Transverse colon (tissue), 4 donors: ENCODE results near the gene PRKCH. TPM values are rescaled to one million over a fixed set of nuclear protein-coding genes. Genes with fewer than 3 reads are reported as not detected.

Experiments used
- DNase-seq: peaks from one replicate; pipeline ENCODE4 v3.0.0-alpha.2; 2019
- H3K27ac ChIP-seq, 4 donors: fragments of 200-600 bp; sonication (generic); 2 replicates each; pipeline ENCODE4 v1.5.1; 2016 to 2018; ENCODE audit warnings: inconsistent platforms in 4 of 4
- H3K27me3 ChIP-seq: fragments of 200-600 bp; sonication (generic); 2 replicates; pipeline ENCODE4 v1.5.1; 2017; ENCODE audit warnings: inconsistent platforms
- H3K36me3 ChIP-seq, 4 donors: fragments of 200-600 bp; sonication (generic); 2 replicates each; pipeline ENCODE4 v1.5.1; 2017 to 2019; ENCODE audit warnings: inconsistent platforms in 4 of 4
- H3K4me1 ChIP-seq, 4 donors: fragments of 200-600 bp; sonication (generic); 2 replicates each; pipeline ENCODE4 v1.5.1; 2017 to 2020; ENCODE audit warnings: inconsistent platforms in 4 of 4
- H3K4me3 ChIP-seq, 4 donors: fragments of 200-600 bp; sonication (generic); 1 replicate in 1 of 4; 2 replicates in 3 of 4; pipeline versions ENCODE4 v1.5.1 to v1.6.1; 2017 to 2019; ENCODE audit warnings: inconsistent platforms in 4 of 4
- H3K9me3 ChIP-seq, 2 donors: fragments of 200-600 bp; sonication (generic); 2 replicates each; pipeline ENCODE4 v1.5.1; 2017 to 2019; ENCODE audit warnings: inconsistent platforms in 2 of 2
- CTCF ChIP-seq, 5 experiments: fragments of 200-600 bp in 3 of 5; fragments of 450-650 bp in 2 of 5; sonication (generic) in 3 of 5; IDR thresholded peaks; 1 replicate in 2 of 5; 2 replicates in 3 of 5; pipeline ENCODE4 v1.5.1; 2016 to 2017; ENCODE audit warnings: antibody characterized with exemption in 5 of 5, inconsistent platforms in 3 of 5, mild to moderate bottlenecking in 2 of 5, moderate library complexity in 1 of 5
- EP300 ChIP-seq: sonication (generic); formaldehyde crosslinking; IDR thresholded peaks from one replicate; pipeline ENCODE4 v1.6.1; 2017; ENCODE audit warnings: antibody characterized with exemption, low read depth
- POLR2A ChIP-seq: fragments of 450-650 bp; IDR thresholded peaks from one replicate; pipeline ENCODE4 v1.6.1; 2016; ENCODE audit warnings: antibody characterized with exemption, mild to moderate bottlenecking, moderate library complexity
- POLR2AphosphoS5 ChIP-seq, 3 donors: sonication (generic); formaldehyde crosslinking; IDR thresholded peaks; one replicate each; pipeline ENCODE4 v1.6.1; 2016; ENCODE audit warnings: antibody characterized with exemption in 3 of 3
- WGBS, 2 donors: methylation state at CpG; one replicate each; pipeline ENCODE4 v1.1.5; 2018; ENCODE audit warnings: low coverage in 1 of 2; 5-methylcytosine and 5-hydroxymethylcytosine counted together
- in situ Hi-C, 4 donors: fragments of 200-750 bp; cut with MboI; loops; one replicate each; pipeline versions ENCODE4 v1.15.0 to v1.15.1; 2017; ENCODE audit warnings: low sequenced_read_pairs in 3 of 4, low pct_ligation_motif_present in 1 of 4, low pct_unique_long_range_greater_than_20kb in 1 of 4
- intact Hi-C: fragments of 100-400 bp; cut with DNase I; formaldehyde crosslinking; loops from one replicate; pipeline ENCODE4 v1.15.1; 2023; ENCODE audit warnings: low total_unique reads
- total RNA-seq, 4 donors: library from RNA; depleted of rRNA; stranded (reverse); fragments of >200 nt; gene quantifications; one replicate each; pipeline ENCODE4 v1.1.0, GENCODE V29; 2016

Gene PRKCH
- total RNA-seq, 4 donors from 2014 or later: 12.4 to 38.9 (median 27.0) TPM

GRCh38 chr14:61454545-61454944, 133.2 kb downstream of the PRKCH start:
- intact Hi-C loops (loop anchor here (10.0 kb wide), 1 partner anchor 670 kb away; no protein-coding TSS in a partner anchor), in situ Hi-C loops (loop anchor here in 3 of 4 donors (5.0 to 25.0 kb wide), 5 partner anchors 160 to 670 kb away; no protein-coding TSS in a partner anchor)
- Histone ChIP-seq H3K9me3 (no peaks in the 10 kb centered on the region), H3K27me3 (no peaks in the 10 kb centered on the region), H3K4me3 (no peak overlapping the region), H3K4me1 (no peaks in the 10 kb centered on the region), H3K36me3 (no peaks in the 10 kb centered on the region), H3K27ac (no peak overlapping the region)
- WGBS, 2 donors: 64% methylated on average over 4 of the region's 4 CpGs; no CpG with 5 or more reads in 1 of the 2 donors
- DNase-seq: no peak
- TF ChIP-seq EP300: no peak
- TF ChIP-seq POLR2A: no peak
- no peak for TF ChIP-seq CTCF (IDR thresholded peaks at IDR 0.05)
- TF ChIP-seq POLR2AphosphoS5 (IDR thresholded peaks at IDR 0.05): no peak

GRCh38 chr14:61455351-61455750, 134.0 kb downstream of the PRKCH start:
- Histone ChIP-seq H3K4me1 (no peaks in the 10 kb centered on the region), H3K4me3 (no peak overlapping the region), H3K27me3 (no peaks in the 10 kb centered on the region), H3K9me3 (no peaks in the 10 kb centered on the region), H3K27ac (no peak overlapping the region), H3K36me3 (no peaks in the 10 kb centered on the region)
- 96 to 98% methylated on average over 6 of the region's 6 CpGs for WGBS, 2 donors
- in situ Hi-C loops (loop anchor here (5.0 to 25.0 kb wide), 5 partner anchors 161 to 669 kb away; no protein-coding TSS in a partner anchor), intact Hi-C loops (loop anchor here (10.0 kb wide), 1 partner anchor 669 kb away; no protein-coding TSS in a partner anchor)
- DNase-seq: no peak
- TF ChIP-seq POLR2AphosphoS5 (IDR thresholded peaks at IDR 0.05): no peak
- no peak for TF ChIP-seq EP300

GRCh38 chr14:61456720-61457119, 135.3 kb downstream of the PRKCH start:
- no peak for TF ChIP-seq POLR2AphosphoS5 (IDR thresholded peaks at IDR 0.05)
- peak; percentile 75 to 90 (median 85) for TF ChIP-seq CTCF (IDR thresholded peaks at IDR 0.05)
- TF ChIP-seq POLR2A: no peak
- in situ Hi-C loops (loop anchor here (5.0 to 25.0 kb wide), 5 partner anchors 162 to 668 kb away; no protein-coding TSS in a partner anchor), intact Hi-C loops (loop anchor here (10.0 kb wide), 1 partner anchor 668 kb away; no protein-coding TSS in a partner anchor)
- no peaks in the 10 kb centered on the region for H3K27me3 ChIP-seq
- H3K4me3 ChIP-seq: no peak overlapping the region
- peaks cover 0 to 2% (median 0%) of the 10 kb centered on the region in 4 donors for H3K4me1 ChIP-seq
- 29 to 30% methylated on average over 9 to 12 of the region's 12 CpGs for WGBS, 2 donors
- H3K27ac ChIP-seq: no peak overlapping the region
- H3K36me3 ChIP-seq: no peaks in the 10 kb centered on the region
- H3K9me3 ChIP-seq: no peaks in the 10 kb centered on the region
- peak; percentile 86 for DNase-seq

GRCh38 chr14:61458766-61459165, 137.4 kb downstream of the PRKCH start:
- intact Hi-C loops: loop anchor here (1.0 to 10.0 kb wide), 2 partner anchors 21 to 666 kb away; no protein-coding TSS in a partner anchor

More at GRCh38 chr14:61458766-61459165, 137.4 kb downstream of the PRKCH start:
- Histone ChIP-seq H3K9me3 (no peaks in the 10 kb centered on the region), H3K4me3 (no peak overlapping the region), H3K27me3 (no peaks in the 10 kb centered on the region), H3K4me1 (peaks cover 0 to 18% (median 4%) of the 10 kb centered on the region in 4 donors), H3K27ac (no peak overlapping the region), H3K36me3 (no peaks in the 10 kb centered on the region)
- TF ChIP-seq POLR2A: no peak
- TF ChIP-seq POLR2AphosphoS5 (IDR thresholded peaks at IDR 0.05): no peak
- TF ChIP-seq CTCF (IDR thresholded peaks at IDR 0.05): no peak
- no peak for TF ChIP-seq EP300
- in situ Hi-C loops: loop anchor here (5.0 to 25.0 kb wide), 5 partner anchors 164 to 666 kb away; no protein-coding TSS in a partner anchor
- DNase-seq: no peak
